LNCaP clone FGC (cell line): ENCODE data around the gene PARVA.

Experiments
- DNase-seq: peaks from one replicate; pipeline ENCODE4 v3.0.0-alpha.2; 2011; ENCODE audit warnings: low read depth
- H3K4me3 ChIP-seq: 2 replicates; pipeline ENCODE4 v1.5.1; 2011; ENCODE audit warnings: mild to moderate bottlenecking, low read depth, low read length, control low read depth
- CTCF ChIP-seq: IDR thresholded peaks from 2 replicates; pipeline ENCODE4 v1.5.1; 2012; ENCODE audit warnings: mild to moderate bottlenecking; ENCODE audit not compliant: control insufficient read depth, insufficient read depth; ENCODE audit errors: extremely low read depth

The PARVA gene

GRCh38 chr11:12388939-12389670 is 11.7 kb downstream of the PARVA start:
- no peak for TF ChIP-seq CTCF
- DNase-seq = no peak
- H3K4me3 ChIP-seq = no peak overlapping the region

- no peak for DNase-seq
- H3K4me3 ChIP-seq = no peak overlapping the region
- no peak for TF ChIP-seq CTCF
These were observed 12.6 kb downstream of the PARVA start for GRCh38 chr11:12389676-12390657.

GRCh38 chr11:12390687-12391110 is 13.3 kb downstream of the PARVA start:
- DNase-seq = no peak
- no peak overlapping the region for H3K4me3 ChIP-seq
- no peak for TF ChIP-seq CTCF

GRCh38 chr11:12392672-12393071 is 15.3 kb downstream of the PARVA start:
- DNase-seq = no peak
- TF ChIP-seq CTCF = no peak
- no peak overlapping the region for H3K4me3 ChIP-seq

GRCh38 chr11:12393691-12394090 is 16.3 kb downstream of the PARVA start:
- TF ChIP-seq CTCF = no peak
- no peak for DNase-seq

GRCh38 chr11:12394601-12395000 is 17.2 kb downstream of the PARVA start:
- no peak overlapping the region for H3K4me3 ChIP-seq
- TF ChIP-seq CTCF = no peak
- no peak for DNase-seq

More at GRCh38 chr11:12393691-12394090, 16.3 kb downstream of the PARVA start:
- H3K4me3 ChIP-seq = no peak overlapping the region
